ENCODE measurements around the gene FAAP20.

The FAAP20 gene

GRCh38 chr1:2175681-2176454, 18.7 kb downstream of the FAAP20 start:
- H3K4me3 ChIP-seq (ENCODE audit: low read depth in 1 of 2, low read length in 2 of 2): no peak overlapping the region
- H2AFZ ChIP-seq (ENCODE audit: low read depth, low read length): no peak overlapping the region
- H3K4me1 ChIP-seq (ENCODE audit: insufficient read depth, low read length): no peaks in the 10 kb centered on the region
- H3K79me2 ChIP-seq (ENCODE audit: insufficient read depth, low read length): no peaks in the 10 kb centered on the region
- no peak for TF ChIP-seq CTCF (IDR thresholded peaks at IDR 0.05; ENCODE audit: borderline replicate concordance, extremely low read depth, low read length, poor library complexity, severe bottlenecking)
- no peak for TF ChIP-seq EZH2 (IDR thresholded peaks at IDR 0.05; ENCODE audit: borderline replicate concordance, low read depth, low read length, severe bottlenecking)
- H4K20me1 ChIP-seq (ENCODE audit: insufficient read depth, low read length): peaks cover 15% of the 10 kb centered on the region; the same call in 1 of the 2 replicates
- ATAC-seq (ENCODE audit: insufficient read depth, low read depth) (no peak), DNase-seq (no peak)
- no peak overlapping the region for H3K9ac ChIP-seq (ENCODE audit: low read depth, low read length)
- H3K4me2 ChIP-seq (ENCODE audit: insufficient read depth, low read length): no peak overlapping the region
- H3K36me3 ChIP-seq (ENCODE audit: insufficient read depth, low read length): no peaks in the 10 kb centered on the region
- no peak overlapping the region for H3K27ac ChIP-seq (ENCODE audit: low read length)
- H3K9me3 ChIP-seq (ENCODE audit: insufficient read depth, low read length, severe bottlenecking): no peaks in the 10 kb centered on the region
- H3K27me3 ChIP-seq (ENCODE audit: insufficient read depth, low read length, poor library complexity): no peaks in the 10 kb centered on the region

- Histone ChIP-seq H3K9ac (ENCODE audit: low read depth, low read length) (no peak overlapping the region), H4K20me1 (ENCODE audit: insufficient read depth, low read length) (peaks cover 15% of the 10 kb centered on the region; the same call in 1 of the 2 replicates), H3K36me3 (ENCODE audit: insufficient read depth, low read length) (no peaks in the 10 kb centered on the region), H3K27me3 (ENCODE audit: insufficient read depth, low read length, poor library complexity) (no peaks in the 10 kb centered on the region), H2AFZ (ENCODE audit: low read depth, low read length) (no peak overlapping the region), H3K4me2 (ENCODE audit: insufficient read depth, low read length) (no peak overlapping the region), H3K4me3 (ENCODE audit: low read depth in 1 of 2, low read length in 2 of 2) (no peak overlapping the region), H3K9me3 (ENCODE audit: insufficient read depth, low read length, severe bottlenecking) (no peaks in the 10 kb centered on the region), H3K27ac (ENCODE audit: low read length) (no peak overlapping the region), H3K4me1 (ENCODE audit: insufficient read depth, low read length) (no peaks in the 10 kb centered on the region), H3K79me2 (ENCODE audit: insufficient read depth, low read length) (no peaks in the 10 kb centered on the region)
- ATAC-seq (ENCODE audit: insufficient read depth, low read depth) (no peak), DNase-seq (no peak)
- no peak for TF ChIP-seq EZH2 (IDR thresholded peaks at IDR 0.05; ENCODE audit: borderline replicate concordance, low read depth, low read length, severe bottlenecking)
- TF ChIP-seq CTCF (IDR thresholded peaks at IDR 0.05; ENCODE audit: borderline replicate concordance, extremely low read depth, low read length, poor library complexity, severe bottlenecking): no peak
Measured at GRCh38 chr1:2175055-2175414, 19.5 kb downstream of the FAAP20 start.

GRCh38 chr1:2174348-2175054, 20.1 kb downstream of the FAAP20 start:
- Histone ChIP-seq H3K4me2 (ENCODE audit: insufficient read depth, low read length) (no peak overlapping the region), H3K4me1 (ENCODE audit: insufficient read depth, low read length) (no peaks in the 10 kb centered on the region), H3K4me3 (ENCODE audit: low read depth in 1 of 2, low read length in 2 of 2) (no peak overlapping the region), H3K79me2 (ENCODE audit: insufficient read depth, low read length) (no peaks in the 10 kb centered on the region), H4K20me1 (ENCODE audit: insufficient read depth, low read length) (peaks cover 14% of the 10 kb centered on the region; the same call in 1 of the 2 replicates), H3K27ac (ENCODE audit: low read length) (no peak overlapping the region), H3K36me3 (ENCODE audit: insufficient read depth, low read length) (no peaks in the 10 kb centered on the region), H2AFZ (ENCODE audit: low read depth, low read length) (no peak overlapping the region), H3K9me3 (ENCODE audit: insufficient read depth, low read length, severe bottlenecking) (no peaks in the 10 kb centered on the region), H3K27me3 (ENCODE audit: insufficient read depth, low read length, poor library complexity) (no peaks in the 10 kb centered on the region), H3K9ac (ENCODE audit: low read depth, low read length) (no peak overlapping the region)
- TF ChIP-seq CTCF (IDR thresholded peaks at IDR 0.05; ENCODE audit: borderline replicate concordance, extremely low read depth, low read length, poor library complexity, severe bottlenecking) (peak; percentile 90), EZH2 (IDR thresholded peaks at IDR 0.05; ENCODE audit: borderline replicate concordance, low read depth, low read length, severe bottlenecking) (no peak)
- DNase-seq (peak; percentile 48), ATAC-seq (ENCODE audit: insufficient read depth, low read depth) (peak; percentile 83)

All from DND-41 (cell line).